Kidney (tissue), 14 donors: ENCODE results near the gene NIT2. TPM values are rescaled to one million over a fixed set of nuclear protein-coding genes. Genes with fewer than 3 reads are reported as not detected.
A peak's percentile ranks its signal among the peaks of the same experiment; 100 is the strongest.
"Not testable (repeated sequence)": the region's sequence is repeated elsewhere in the genome, so short reads cannot be mapped to it uniquely, and the experiment has no call there.

Experiments used
- DNase-seq, 5 donors: peaks; one replicate each; pipeline ENCODE4 v3.0.0-alpha.2; 2013 to 2020
- FAIRE-seq: peaks from 2 replicates; lab custom pipeline; 2012; peaks lifted over from hg19 to GRCh38; lab: Jason Lieb, UNC
- H3K27ac ChIP-seq, 2 donors: one replicate each; pipeline ENCODE4 v1.7.0; 2013; ENCODE audit warnings: low read depth in 2 of 2, low read length in 2 of 2, inconsistent platforms in 1 of 2
- H3K27me3 ChIP-seq: one replicate; pipeline ENCODE4 v1.7.1; 2013; ENCODE audit warnings: low read length, inconsistent platforms; ENCODE audit not compliant: control insufficient read depth, insufficient read depth
- H3K36me3 ChIP-seq, 3 donors: one replicate each; pipeline versions ENCODE4 v1.7.0 to v1.7.1; 2013; ENCODE audit warnings: low read length in 3 of 3, control low read depth in 1 of 3, inconsistent platforms in 1 of 3; ENCODE audit not compliant: insufficient read depth in 3 of 3, control insufficient read depth in 2 of 3
- H3K4me1 ChIP-seq, 3 donors: one replicate each; pipeline versions ENCODE4 v1.7.0 to v1.7.1; 2013; ENCODE audit warnings: low read length in 3 of 3, inconsistent platforms in 1 of 3, low read depth in 1 of 3; ENCODE audit not compliant: control insufficient read depth in 2 of 3, insufficient read depth in 2 of 3
- H3K4me3 ChIP-seq, 3 donors: one replicate each; pipeline versions ENCODE4 v1.7.0 to v1.8.1; 2013; ENCODE audit warnings: low read length in 3 of 3, control low read depth in 1 of 3, inconsistent platforms in 1 of 3
- H3K9ac ChIP-seq, 3 donors: one replicate each; pipeline versions ENCODE4 v1.7.0 to v1.7.1; 2013; ENCODE audit warnings: low read length in 3 of 3, control low read depth in 1 of 3, inconsistent platforms in 1 of 3
- H3K9me3 ChIP-seq, 3 donors: one replicate each; pipeline versions ENCODE4 v1.7.0 to v1.7.1; 2013; ENCODE audit warnings: low read length in 3 of 3, control low read depth in 1 of 3, inconsistent platforms in 1 of 3; ENCODE audit not compliant: control insufficient read depth in 2 of 3, insufficient read depth in 1 of 3
- CTCF ChIP-seq: IDR thresholded peaks from 3 replicates; pipeline ENCODE4 v1.5.1; 2012; ENCODE audit warnings: mild to moderate bottlenecking, moderate library complexity, borderline replicate concordance; ENCODE audit not compliant: insufficient read depth; ENCODE audit errors: extremely low read depth
- intact Hi-C: fragments of 100-400 bp; cut with DNase I; formaldehyde crosslinking; loops from one replicate; pipeline ENCODE4 v1.11.1; 2022
- polyA plus RNA-seq: library from polyadenylated mRNA; stranded (reverse); fragments of 350-450 nt; fragmentation: Illumina TruSeq; extraction: RNeasy Lipid Tissue Mini Kit (QIAGEN cat#74804); gene quantifications from one replicate; pipeline ENCODE4 v1.2.3, GENCODE V29; 2014; ENCODE audit warnings: low read depth, low replicate concordance; ENCODE audit not compliant: insufficient read depth
- total RNA-seq: library from RNA; stranded (reverse); fragmentation: NEBNext Ultra II Directional; extraction: Animal tissue kit (Norgen Biotek cat#: 25700); gene quantifications from one replicate; pipeline ENCODE4 v1.2.1, GENCODE V29; 2021
- donor health status: control.
- donor health status: control.
- donor health status: control.
- donor health status: control.
- donor health status: control.
- donor health status: DM: yes; HTN: yes; CAD: no.
- donor health status: Normal renal cell carcinoma (clear cell type).

NIT2 gene
- total and polyA plus RNA-seq, 2 donors from 2014 or later, result 57.5 to 180 TPM

DNA sequence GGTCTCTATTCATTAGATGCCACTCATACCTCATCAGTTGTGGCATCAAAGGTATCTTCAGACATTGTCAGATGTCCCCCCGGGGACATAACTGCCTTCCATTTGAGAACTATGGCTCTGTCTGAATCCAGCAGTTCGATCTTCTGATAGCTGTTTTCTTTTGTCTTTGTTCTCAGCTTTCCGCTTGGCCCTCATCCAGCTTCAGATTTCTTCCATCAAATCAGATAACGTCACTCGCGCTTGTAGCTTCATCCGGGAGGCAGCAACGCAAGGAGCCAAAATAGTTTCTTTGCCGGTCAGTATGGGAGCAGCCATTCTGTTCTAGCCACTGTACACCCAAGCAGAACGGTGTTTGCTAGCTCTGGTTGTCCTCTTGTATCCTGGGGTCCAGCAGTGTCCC, 4.4 kb downstream of the NIT2 start:
- intact Hi-C loops, result no loop called here
- Histone ChIP-seq H3K4me3 (no peak overlapping the region), H3K36me3 (peaks cover 2 to 19% (median 2%) of the 10 kb centered on the region in 3 donors), H3K9ac (no peak overlapping the region), H3K4me1 (peaks cover 0 to 8% (median 2%) of the 10 kb centered on the region in 3 donors), H3K27me3 (no peaks in the 10 kb centered on the region), H3K27ac (no peak overlapping the region), H3K9me3 (peaks cover 0 to 1% (median 0%) of the 10 kb centered on the region in 3 donors)
- TF ChIP-seq CTCF, result no peak
- FAIRE-seq (no peak), DNase-seq (no peak)

GRCh38 chr3:100339786-100340185, 5.2 kb downstream of the NIT2 start:
- peaks cover 0 to 1% (median 0%) of the 10 kb centered on the region in 3 donors for H3K9me3 ChIP-seq
- TF ChIP-seq CTCF, result no peak
- peaks cover 2 to 19% (median 2%) of the 10 kb centered on the region in 3 donors for H3K36me3 ChIP-seq
- no peak for DNase-seq
- intact Hi-C loops, result no loop called here
- no peak overlapping the region for H3K4me3 ChIP-seq
- H3K9ac ChIP-seq, result no peak overlapping the region
- H3K27ac ChIP-seq, result no peak overlapping the region
- FAIRE-seq, result no peak
- H3K4me1 ChIP-seq, result peaks cover 0 to 5% (median 3%) of the 10 kb centered on the region in 3 donors
- H3K27me3 ChIP-seq, result no peaks in the 10 kb centered on the region

DNA sequence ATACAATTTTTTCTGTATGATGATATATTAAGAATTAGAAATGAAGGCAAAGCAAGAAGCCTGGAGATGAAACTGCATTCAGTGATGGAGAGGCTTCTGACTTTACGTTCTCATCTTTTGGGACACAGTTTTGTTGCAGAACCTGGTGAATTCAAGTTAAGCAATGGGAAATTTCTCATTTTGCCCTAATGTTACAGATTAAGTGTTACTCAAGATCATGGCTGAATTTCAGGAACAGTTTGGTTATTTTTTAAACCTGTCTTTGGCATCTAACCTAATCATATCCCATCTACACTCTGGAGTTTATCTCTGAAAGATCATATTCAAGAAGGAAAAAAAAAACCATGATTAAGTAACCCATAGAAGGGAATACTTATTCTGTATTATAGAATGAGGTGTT, 6.0 kb downstream of the NIT2 start:
- H3K36me3 ChIP-seq, result peaks cover 2 to 23% (median 2%) of the 10 kb centered on the region in 3 donors
- no peak overlapping the region for H3K4me3 ChIP-seq
- no peak for DNase-seq
- H3K27ac ChIP-seq, result no peak overlapping the region
- no peak overlapping the region for H3K9ac ChIP-seq
- FAIRE-seq, result peak; percentile 19
- TF ChIP-seq CTCF, result no peak
- no peaks in the 10 kb centered on the region for H3K27me3 ChIP-seq
- H3K4me1 ChIP-seq, result peaks cover 0 to 5% (median under 1%) of the 10 kb centered on the region in 3 donors
- intact Hi-C loops, result no loop called here
- peaks cover 0 to 1% (median 0%) of the 10 kb centered on the region in 3 donors for H3K9me3 ChIP-seq

GRCh38 chr3:100348727-100349126, 14.2 kb downstream of the NIT2 start:
- intact Hi-C loops, result no loop called here
- no peak for FAIRE-seq
- Histone ChIP-seq H3K9me3 (no peaks in the 10 kb centered on the region), H3K9ac (no peak overlapping the region), H3K27me3 (no peaks in the 10 kb centered on the region), H3K4me3 (no peak overlapping the region), H3K4me1 (peaks cover 0 to 9% (median 2%) of the 10 kb centered on the region in 3 donors), H3K36me3 (peaks cover 8 to 45% (median 14%) of the 10 kb centered on the region in 3 donors), H3K27ac (no peak overlapping the region)
- no peak for DNase-seq
- no peak for TF ChIP-seq CTCF

DNA sequence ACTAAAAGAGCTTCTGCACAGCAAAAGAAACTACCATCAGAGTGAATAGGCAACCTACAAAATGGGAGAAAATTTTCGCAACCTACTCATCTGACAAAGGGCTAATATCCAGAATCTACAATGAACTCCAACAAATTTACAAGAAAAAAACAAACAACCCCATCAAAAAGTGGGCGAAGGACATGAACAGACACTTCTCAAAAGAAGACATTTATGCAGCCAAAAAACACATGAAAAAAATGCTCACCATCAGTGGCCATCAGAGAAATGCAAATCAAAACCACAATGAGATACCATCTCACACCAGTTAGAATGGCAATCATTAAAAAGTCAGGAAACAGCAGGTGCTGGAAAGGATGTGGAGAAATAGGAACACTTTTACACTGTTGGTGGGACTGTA, 17.2 kb downstream of the NIT2 start:
- H3K4me3 ChIP-seq, FAIRE-seq, H3K27me3 ChIP-seq, DNase-seq, intact Hi-C loops, H3K27ac ChIP-seq, H3K9ac ChIP-seq, H3K9me3 ChIP-seq: not testable (repeated sequence)
- Histone ChIP-seq H3K4me1 (peaks cover 0 to 16% (median 6%) of the 10 kb centered on the region in 3 donors), H3K36me3 (peaks cover 4 to 46% (median 6%) of the 10 kb centered on the region in 3 donors)
